A673 (cell line): Measurements from ENCODE around the gene TEAD1.

Source experiments
- EZH2 ChIP-seq: fragments of 200-600 bp; sonication (generic); IDR thresholded peaks from 2 replicates; pipeline ENCODE4 v1.6.1; 2017; ENCODE audit warnings: borderline replicate concordance, low read depth, mild to moderate bottlenecking, mixed read lengths, antibody characterized with exemption, low read length; ENCODE audit not compliant: poor library complexity, severe bottlenecking
- TF ChIP-seq, protein P1 (sequence below): fragments of 300-800, 200-600 bp; sonication (generic); conservative IDR thresholded peaks from 2 replicates; pipeline ENCODE4 v1.5.1; 2017; ENCODE audit warnings: low read depth, mild to moderate bottlenecking, antibody characterized with exemption, low read length, moderate library complexity, mixed read lengths

DNA sequence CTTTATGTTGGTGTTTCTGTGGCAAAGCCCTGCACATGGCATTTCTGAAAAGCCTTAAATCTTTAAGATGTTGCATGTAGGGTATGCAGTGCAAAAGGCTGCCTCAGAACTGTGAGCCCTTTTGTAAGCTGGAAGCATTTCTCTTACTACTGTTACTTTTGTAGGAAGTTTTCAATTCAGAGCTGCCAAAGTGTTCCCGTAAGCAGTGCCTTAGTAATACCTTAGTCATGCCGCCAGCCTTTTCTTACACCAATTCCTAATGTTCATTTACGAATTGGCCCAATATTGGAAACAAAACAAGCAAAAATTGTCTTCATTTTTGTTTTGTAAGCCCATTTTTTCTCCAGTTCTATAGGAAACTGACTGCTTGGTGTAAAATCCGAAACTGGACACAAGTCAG, 267.4 kb downstream of the TEAD1 start:
- TF ChIP-seq, protein P1, sequence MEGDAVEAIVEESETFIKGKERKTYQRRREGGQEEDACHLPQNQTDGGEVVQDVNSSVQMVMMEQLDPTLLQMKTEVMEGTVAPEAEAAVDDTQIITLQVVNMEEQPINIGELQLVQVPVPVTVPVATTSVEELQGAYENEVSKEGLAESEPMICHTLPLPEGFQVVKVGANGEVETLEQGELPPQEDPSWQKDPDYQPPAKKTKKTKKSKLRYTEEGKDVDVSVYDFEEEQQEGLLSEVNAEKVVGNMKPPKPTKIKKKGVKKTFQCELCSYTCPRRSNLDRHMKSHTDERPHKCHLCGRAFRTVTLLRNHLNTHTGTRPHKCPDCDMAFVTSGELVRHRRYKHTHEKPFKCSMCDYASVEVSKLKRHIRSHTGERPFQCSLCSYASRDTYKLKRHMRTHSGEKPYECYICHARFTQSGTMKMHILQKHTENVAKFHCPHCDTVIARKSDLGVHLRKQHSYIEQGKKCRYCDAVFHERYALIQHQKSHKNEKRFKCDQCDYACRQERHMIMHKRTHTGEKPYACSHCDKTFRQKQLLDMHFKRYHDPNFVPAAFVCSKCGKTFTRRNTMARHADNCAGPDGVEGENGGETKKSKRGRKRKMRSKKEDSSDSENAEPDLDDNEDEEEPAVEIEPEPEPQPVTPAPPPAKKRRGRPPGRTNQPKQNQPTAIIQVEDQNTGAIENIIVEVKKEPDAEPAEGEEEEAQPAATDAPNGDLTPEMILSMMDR: no peak
- no peak for TF ChIP-seq EZH2
